Tibial artery (tissue), 4 donors: ENCODE measurements around the gene MLLT3.

Experiments used
- DNase-seq, 2 donors: peaks; one replicate each; pipeline ENCODE4 v3.0.0-alpha.2; 2019
- H3K27ac ChIP-seq, 2 donors: fragments of 200-600 bp; sonication (generic) in 1 of 2; 1 replicate in 1 of 2; 2 replicates in 1 of 2; pipeline ENCODE4 v1.5.1; 2018 to 2019; ENCODE audit warnings: mild to moderate bottlenecking in 1 of 2
- H3K27me3 ChIP-seq, 2 donors: fragments of 200-600 bp; sonication (generic) in 1 of 2; one replicate each; pipeline versions ENCODE4 v1.5.1 to v1.6.0; 2016 to 2019
- H3K36me3 ChIP-seq, 3 donors: fragments of 200-600 bp; sonication (generic) in 2 of 3; one replicate each; pipeline ENCODE4 v1.5.1; 2016 to 2019; ENCODE audit warnings: mild to moderate bottlenecking in 2 of 3
- H3K4me1 ChIP-seq, 4 donors: fragments of 200-600 bp; sonication (generic) in 2 of 4; 1 replicate in 3 of 4; 2 replicates in 1 of 4; pipeline ENCODE4 v1.5.1; 2016 to 2019
- H3K4me3 ChIP-seq, 2 donors: fragments of 200-600 bp; sonication (generic) in 1 of 2; 1 replicate in 1 of 2; 2 replicates in 1 of 2; pipeline ENCODE4 v1.5.1; 2018 to 2019; ENCODE audit warnings: mild to moderate bottlenecking in 2 of 2
- H3K9me3 ChIP-seq, 3 donors: fragments of 200-600 bp; sonication (generic) in 1 of 3; one replicate each; pipeline ENCODE4 v1.5.1; 2016 to 2019
- CTCF ChIP-seq, 2 experiments: fragments of 200-600 bp in 1 of 2; fragments of 450-650 bp in 1 of 2; IDR thresholded peaks; one replicate each; pipeline ENCODE4 v1.5.1; 2017 to 2019; ENCODE audit warnings: antibody characterized with exemption in 2 of 2, mild to moderate bottlenecking in 1 of 2, moderate library complexity in 1 of 2
- intact Hi-C: fragments of 100-400 bp; cut with DNase I; formaldehyde crosslinking; loops from one replicate; pipeline ENCODE4 v1.15.0; 2023; ENCODE audit warnings: low total_unique reads

The MLLT3 gene

GRCh38 chr9:20426019-20426418 lies 196.3 kb downstream of the MLLT3 start:
- Histone ChIP-seq H3K4me1 (no peaks in the 10 kb centered on the region), H3K27ac (no peak overlapping the region), H3K9me3 (no peaks in the 10 kb centered on the region), H3K4me3 (no peak overlapping the region), H3K27me3 (no peaks in the 10 kb centered on the region), H3K36me3 (no peaks in the 10 kb centered on the region)
- intact Hi-C loops: no loop called here
- no peak for TF ChIP-seq CTCF (IDR thresholded peaks at IDR 0.05)
- no peak for DNase-seq

GRCh38 chr9:20419533-20419932 lies 202.8 kb downstream of the MLLT3 start:
- H3K27ac ChIP-seq: no peak overlapping the region
- no peaks in the 10 kb centered on the region for H3K27me3 ChIP-seq
- no peak for TF ChIP-seq CTCF (IDR thresholded peaks at IDR 0.05)
- intact Hi-C loops: no loop called here
- H3K9me3 ChIP-seq: no peaks in the 10 kb centered on the region
- no peak overlapping the region for H3K4me3 ChIP-seq
- H3K4me1 ChIP-seq: no peaks in the 10 kb centered on the region
- no peaks in the 10 kb centered on the region for H3K36me3 ChIP-seq
- DNase-seq: no peak

- no peak overlapping the region for H3K27ac ChIP-seq
These were observed 203.8 kb downstream of the MLLT3 start for GRCh38 chr9:20418485-20418884.

GRCh38 chr9:20417373-20418080 lies 204.8 kb downstream of the MLLT3 start:
- DNase-seq: no peak
- no peak overlapping the region for H3K4me3 ChIP-seq
- TF ChIP-seq CTCF (IDR thresholded peaks at IDR 0.05): no peak
- no peaks in the 10 kb centered on the region for H3K9me3 ChIP-seq
- H3K27ac ChIP-seq: no peak overlapping the region
- no peaks in the 10 kb centered on the region for H3K36me3 ChIP-seq
- H3K4me1 ChIP-seq: no peaks in the 10 kb centered on the region
- intact Hi-C loops: no loop called here
- H3K27me3 ChIP-seq: no peaks in the 10 kb centered on the region

More at GRCh38 chr9:20418485-20418884, 203.8 kb downstream of the MLLT3 start:
- no peaks in the 10 kb centered on the region for H3K36me3 ChIP-seq
- no peaks in the 10 kb centered on the region for H3K4me1 ChIP-seq
- TF ChIP-seq CTCF (IDR thresholded peaks at IDR 0.05): no peak
- intact Hi-C loops: no loop called here
- H3K4me3 ChIP-seq: no peak overlapping the region
- no peaks in the 10 kb centered on the region for H3K9me3 ChIP-seq
- DNase-seq: no peak
- no peaks in the 10 kb centered on the region for H3K27me3 ChIP-seq

- DNase-seq: no peak
- Histone ChIP-seq H3K9me3 (no peaks in the 10 kb centered on the region), H3K4me1 (no peaks in the 10 kb centered on the region), H3K27ac (no peak overlapping the region), H3K4me3 (no peak overlapping the region), H3K36me3 (no peaks in the 10 kb centered on the region), H3K27me3 (no peaks in the 10 kb centered on the region)
- TF ChIP-seq CTCF (IDR thresholded peaks at IDR 0.05): no peak
- intact Hi-C loops: no loop called here
These were observed 208.1 kb downstream of the MLLT3 start for GRCh38 chr9:20414150-20414549.
